Measurements from ENCODE around the gene STK26.

STK26 gene

DNA sequence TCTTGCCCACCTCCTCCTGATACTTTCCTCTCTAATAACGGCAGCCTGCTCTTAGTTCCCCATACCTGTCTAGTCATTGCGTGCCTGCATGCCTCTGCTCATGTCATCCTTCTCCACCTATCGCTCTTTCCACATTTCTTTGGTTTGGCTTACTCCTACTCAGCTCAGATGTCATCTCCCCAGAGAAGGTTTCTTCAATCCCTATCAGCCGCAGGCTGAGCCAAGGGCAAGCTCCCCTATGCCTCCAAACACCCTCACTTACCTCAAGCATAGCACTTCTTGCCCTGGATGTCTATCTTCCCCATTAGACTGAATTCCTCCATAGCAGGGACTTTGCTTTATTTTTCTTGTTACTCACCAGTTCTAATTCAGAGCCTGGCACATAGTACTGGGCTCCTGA lies 78.1 kb downstream of the STK26 start:
- DNase-seq = no peak

DNA sequence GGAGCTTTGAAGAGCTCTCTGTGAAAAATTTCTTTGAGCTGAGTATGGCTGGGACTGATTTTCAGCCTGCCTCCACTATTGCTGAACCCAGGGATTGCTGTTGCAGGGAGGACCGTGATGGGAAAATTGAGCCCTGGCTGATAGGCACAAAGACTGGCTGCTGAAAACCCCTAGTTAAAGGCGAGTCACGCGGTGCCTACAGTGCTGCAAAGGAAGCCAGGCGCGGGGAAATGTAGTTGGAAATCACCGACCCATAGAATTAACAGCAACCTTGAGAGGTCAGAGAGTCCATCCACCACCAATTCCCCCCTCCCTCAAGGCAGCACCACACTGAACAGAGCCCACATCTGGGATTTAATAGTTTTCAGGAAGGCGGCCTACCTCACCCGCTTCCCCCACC lies 78.7 kb downstream of the STK26 start:
- no peak for DNase-seq

DNA sequence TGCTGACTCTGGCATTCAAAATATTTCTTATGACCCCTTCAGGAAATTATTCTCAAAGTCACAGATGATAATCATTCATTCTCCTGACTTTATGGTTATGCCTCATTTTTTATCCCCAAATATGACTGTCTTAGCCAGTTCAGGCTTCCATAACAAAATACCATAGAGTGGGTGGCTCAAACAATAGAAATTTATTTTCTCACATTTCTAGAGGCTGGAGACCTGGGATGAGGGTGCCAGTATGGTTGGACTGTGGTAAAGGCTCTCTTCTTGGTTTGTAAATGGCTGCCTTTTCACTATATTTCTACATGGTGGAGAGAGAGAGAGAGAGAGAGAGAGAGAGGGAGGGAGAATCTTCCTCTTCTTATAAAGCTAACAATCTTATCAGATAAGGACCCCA lies 84.2 kb downstream of the STK26 start:
- no peak for DNase-seq

DNA sequence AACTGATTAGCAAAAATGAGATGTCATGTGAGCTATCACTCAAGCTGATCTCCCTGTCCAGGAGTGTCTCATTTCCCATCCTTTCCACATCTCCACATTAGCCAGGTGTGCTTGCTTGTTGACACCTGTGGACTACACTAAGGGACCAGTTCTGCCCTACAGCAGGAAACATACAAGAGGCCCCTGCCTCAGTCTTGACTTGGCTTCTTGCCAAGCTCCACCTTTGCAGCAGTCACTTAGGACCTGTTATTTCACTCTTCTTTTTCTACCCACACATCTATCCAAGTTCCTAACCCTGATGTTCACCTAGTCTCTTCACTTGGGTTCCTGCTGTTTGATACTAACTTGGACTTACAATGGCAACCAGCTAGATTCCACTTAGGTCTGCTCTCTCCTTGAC lies 91.5 kb downstream of the STK26 start:
- DNase-seq = no peak

DNA sequence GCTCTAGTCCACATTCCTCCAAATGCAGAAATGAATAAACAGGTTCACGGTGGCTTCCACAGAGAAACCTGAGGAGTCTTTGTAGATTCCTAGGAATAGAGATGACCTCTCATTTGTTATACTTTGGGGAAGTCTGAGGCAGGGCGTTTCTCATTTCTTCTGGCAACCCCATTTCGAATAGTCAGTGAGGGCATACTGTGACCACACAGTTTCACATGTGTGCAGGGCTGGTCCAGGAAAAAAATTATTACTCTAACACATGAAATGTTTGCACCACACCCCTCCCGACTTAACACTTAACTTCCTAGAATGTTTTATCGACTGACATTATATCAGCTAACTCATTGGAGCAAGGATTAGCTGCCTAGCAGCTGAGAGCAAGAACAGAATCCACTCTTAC lies 92.7 kb downstream of the STK26 start:
- no peak for DNase-seq

DNA sequence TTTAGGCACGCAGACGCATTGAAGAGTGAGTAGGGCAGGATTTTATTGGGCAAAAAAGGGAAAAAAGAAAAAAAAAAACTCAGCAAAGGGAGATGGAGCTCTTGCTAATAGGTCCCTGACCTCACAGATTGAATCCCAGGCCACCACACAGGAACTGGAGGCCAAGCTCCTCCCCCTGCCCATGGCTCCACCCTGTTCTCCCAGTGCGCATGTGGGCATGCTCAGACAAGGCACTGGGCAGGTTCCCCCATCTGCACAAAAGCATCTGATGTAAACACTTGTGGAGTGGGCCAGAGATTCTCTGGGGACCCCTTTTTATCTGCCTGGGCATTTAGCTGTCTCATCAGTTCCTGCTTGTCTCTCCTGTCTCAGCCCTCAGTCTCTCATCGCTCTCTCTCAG lies 95.3 kb downstream of the STK26 start:
- no peak for DNase-seq

DNA sequence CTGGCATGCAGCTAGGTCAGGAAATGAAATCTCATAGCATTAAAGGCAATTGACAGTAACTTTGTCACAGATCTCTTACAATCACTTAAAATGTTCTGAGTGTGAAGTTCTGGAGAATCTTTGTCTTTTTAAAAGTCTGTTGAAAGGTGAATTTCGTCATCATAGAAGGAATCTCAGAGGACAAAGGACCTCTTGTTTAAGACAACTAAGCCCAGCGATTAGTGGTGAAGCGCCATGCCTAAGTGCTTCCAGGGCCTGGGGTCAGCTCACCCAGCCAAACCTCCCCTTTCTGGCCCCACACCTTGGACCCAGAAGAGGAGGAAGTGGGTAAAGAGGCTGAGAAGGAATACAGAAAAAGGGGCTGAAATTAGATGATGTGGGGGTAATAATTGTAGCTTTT lies 96.2 kb downstream of the STK26 start:
- no peak for DNase-seq

DNA sequence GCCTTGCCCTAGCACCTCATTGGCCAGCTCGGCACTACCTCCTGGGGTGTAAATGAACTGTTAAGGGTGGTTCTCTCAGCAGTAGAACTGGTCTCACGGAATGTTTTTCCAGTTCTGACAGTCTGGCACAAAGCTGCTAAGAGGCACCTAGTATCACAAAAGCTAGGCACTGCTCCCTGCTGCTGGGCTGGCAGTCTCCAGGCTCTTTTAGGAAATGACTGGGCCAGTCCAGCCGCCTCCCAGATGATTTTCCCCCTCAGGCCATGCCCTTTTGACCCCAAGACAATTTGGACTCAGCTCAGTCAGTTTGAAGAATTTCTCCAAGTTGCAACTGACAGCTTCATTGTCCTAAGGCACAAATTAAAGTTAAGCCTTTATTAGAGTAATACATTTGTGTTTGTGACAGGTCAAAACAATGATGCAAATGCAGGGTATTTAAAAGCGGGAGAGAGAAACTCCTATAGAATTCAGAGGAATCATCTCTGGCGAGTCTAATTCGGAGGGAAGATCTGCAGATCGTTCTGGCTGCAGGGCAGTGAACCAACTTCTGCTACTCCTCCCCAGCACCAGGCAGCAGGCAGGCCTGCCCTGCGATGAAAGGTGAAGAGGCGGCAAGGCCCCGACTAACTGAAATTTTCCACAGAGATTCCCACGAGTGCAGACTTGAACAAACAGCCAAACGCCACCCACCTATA lies 96.9 kb downstream of the STK26 start:
- no peak for DNase-seq

DNA sequence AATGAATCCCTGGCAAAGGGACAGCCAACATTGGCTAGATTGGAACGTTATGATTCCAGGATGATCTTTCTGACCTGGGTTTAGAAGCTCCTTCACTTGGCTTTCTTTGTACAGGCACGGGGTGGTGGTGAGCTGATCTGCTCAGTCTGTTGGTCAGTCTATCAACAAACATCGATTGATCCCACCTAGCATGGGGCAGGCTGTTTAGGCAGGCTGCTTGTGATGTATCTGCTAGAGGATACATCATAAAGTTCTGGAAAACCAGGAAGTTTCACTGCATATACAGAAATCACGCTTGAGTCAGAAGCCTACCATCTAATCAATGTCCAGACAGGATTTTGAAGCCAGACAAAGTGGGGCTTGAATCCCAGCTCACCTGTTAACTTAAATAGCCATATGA lies 97.8 kb downstream of the STK26 start:
- DNase-seq = no peak
